ENCODE measurements around the gene PPP2R5D.

PPP2R5D gene

GRCh38 chr6:43055966-43056365, 71.6 kb downstream of the PPP2R5D start:
- no peak for DNase-seq (ENCODE audit: low read depth, low spot score)

GRCh38 chr6:43058531-43058930, 74.2 kb downstream of the PPP2R5D start:
- DNase-seq (ENCODE audit: low read depth, low spot score) = no peak

GRCh38 chr6:43059168-43060033, 75.0 kb downstream of the PPP2R5D start, which contains the start of the genes KLC4 and MRPL2:
KLC4 (plus strand) TSS chr6:43059631; CDS start chr6:43061336, 1,705 bp downstream.
MRPL2 (minus strand) TSS chr6:43059434; CDS start chr6:43059381, 53 bp downstream.
- DNase-seq (ENCODE audit: low read depth, low spot score) = peak; percentile 95

GRCh38 chr6:43060034-43060754, 75.8 kb downstream of the PPP2R5D start:
- no peak for DNase-seq (ENCODE audit: low read depth, low spot score)

- DNase-seq (ENCODE audit: low read depth, low spot score) = no peak
Observed at GRCh38 chr6:43060755-43061633, 76.6 kb downstream of the PPP2R5D start.

- no peak for DNase-seq (ENCODE audit: low read depth, low spot score)
Observed at GRCh38 chr6:43061861-43062260, 77.5 kb downstream of the PPP2R5D start.
